KMS-11 (cell line): ENCODE results near the gene BRCA1.

Experiments used
- H2AFZ ChIP-seq: fragments of 200-600 bp; sonication (generic); 2 replicates; pipeline ENCODE4 v1.6.1; 2016; ENCODE audit warnings: antibody characterized with exemption, mixed run types, low read depth
- H3K27ac ChIP-seq: fragments of 200-600 bp; sonication (generic); 2 replicates; pipeline ENCODE4 v1.6.1; 2016; ENCODE audit warnings: mild to moderate bottlenecking, mixed run types
- H3K27me3 ChIP-seq: fragments of 200-600 bp; sonication (generic); 2 replicates; pipeline ENCODE4 v1.6.1; 2017; ENCODE audit warnings: mild to moderate bottlenecking, low read depth, mixed run types, moderate library complexity; ENCODE audit not compliant: insufficient read depth
- H3K36me3 ChIP-seq: fragments of 200-600 bp; sonication (generic); 2 replicates; pipeline ENCODE4 v1.6.1; 2017; ENCODE audit warnings: mild to moderate bottlenecking, mixed run types; ENCODE audit not compliant: insufficient read depth
- H3K4me1 ChIP-seq: fragments of 200-600 bp; sonication (generic); 2 replicates; pipeline ENCODE4 v1.6.1; 2016; ENCODE audit warnings: mild to moderate bottlenecking, low read depth, mixed run types; ENCODE audit not compliant: poor library complexity, severe bottlenecking
- H3K4me2 ChIP-seq: fragments of 200-600 bp; sonication (generic); 2 replicates; pipeline ENCODE4 v1.7.0; 2016; ENCODE audit warnings: mild to moderate bottlenecking, mixed run types
- H3K4me3 ChIP-seq: fragments of 200-600 bp; sonication (generic); IDR thresholded peaks from 2 replicates; pipeline ENCODE4 v1.6.1; 2017; ENCODE audit warnings: low read depth, low read length, mixed read lengths; ENCODE audit not compliant: insufficient read depth
- H3K79me2 ChIP-seq: fragments of 200-600 bp; sonication (generic); 2 replicates; pipeline ENCODE4 v1.6.1; 2016; ENCODE audit warnings: low read depth, mixed run types; ENCODE audit not compliant: insufficient read depth
- H3K9ac ChIP-seq: fragments of 200-600 bp; sonication (generic); 2 replicates; pipeline ENCODE4 v1.6.1; 2016; ENCODE audit warnings: mild to moderate bottlenecking, mixed run types
- H4K20me1 ChIP-seq: fragments of 200-600 bp; sonication (generic); 2 replicates; pipeline ENCODE4 v1.6.1; 2016; ENCODE audit warnings: mild to moderate bottlenecking, mixed run types; ENCODE audit not compliant: insufficient read depth
- TF ChIP-seq, protein P1 (sequence below): fragments of 200-600 bp; sonication (generic); conservative IDR thresholded peaks from 2 replicates; pipeline ENCODE4 v1.6.1; 2017; ENCODE audit warnings: low read depth, mild to moderate bottlenecking, antibody characterized with exemption, low read length, moderate library complexity, mixed read lengths

The BRCA1 gene

DNA sequence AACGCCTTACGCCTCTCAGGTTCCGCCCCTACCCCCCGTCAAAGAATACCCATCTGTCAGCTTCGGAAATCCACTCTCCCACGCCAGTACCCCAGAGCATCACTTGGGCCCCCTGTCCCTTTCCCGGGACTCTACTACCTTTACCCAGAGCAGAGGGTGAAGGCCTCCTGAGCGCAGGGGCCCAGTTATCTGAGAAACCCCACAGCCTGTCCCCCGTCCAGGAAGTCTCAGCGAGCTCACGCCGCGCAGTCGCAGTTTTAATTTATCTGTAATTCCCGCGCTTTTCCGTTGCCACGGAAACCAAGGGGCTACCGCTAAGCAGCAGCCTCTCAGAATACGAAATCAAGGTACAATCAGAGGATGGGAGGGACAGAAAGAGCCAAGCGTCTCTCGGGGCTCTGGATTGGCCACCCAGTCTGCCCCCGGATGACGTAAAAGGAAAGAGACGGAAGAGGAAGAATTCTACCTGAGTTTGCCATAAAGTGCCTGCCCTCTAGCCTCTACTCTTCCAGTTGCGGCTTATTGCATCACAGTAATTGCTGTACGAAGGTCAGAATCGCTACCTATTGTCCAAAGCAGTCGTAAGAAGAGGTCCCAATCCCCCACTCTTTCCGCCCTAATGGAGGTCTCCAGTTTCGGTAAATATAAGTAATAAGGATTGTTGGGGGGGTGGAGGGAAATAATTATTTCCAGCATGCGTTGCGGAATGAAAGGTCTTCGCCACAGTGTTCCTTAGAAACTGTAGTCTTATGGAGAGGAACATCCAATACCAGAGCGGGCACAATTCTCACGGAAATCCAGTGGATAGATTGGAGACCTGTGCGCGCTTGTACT, at the start of gene BRCA1:
Gene BRCA1, minus strand, starts transcription at position 232 of the 834 bp plus-strand sequence. CDS start 1,268 bp downstream, outside the sequence.
- Histone ChIP-seq H4K20me1 (no peaks in the 10 kb centered on the region), H3K27ac (peak within 1 kb of the TSS; percentile 90), H3K4me1 (peaks cover 14% of the 10 kb centered on the region), H3K79me2 (peaks cover 25% of the 10 kb centered on the region), H3K4me2 (peak within 1 kb of the TSS; percentile 83), H2AFZ (peak within 1 kb of the TSS; percentile 69), H3K9ac (peak within 1 kb of the TSS; percentile 94), H3K27me3 (no peaks in the 10 kb centered on the region), H3K36me3 (no peaks in the 10 kb centered on the region), H3K4me3 (no peak within 1 kb of the TSS)
- TF ChIP-seq, protein P1, sequence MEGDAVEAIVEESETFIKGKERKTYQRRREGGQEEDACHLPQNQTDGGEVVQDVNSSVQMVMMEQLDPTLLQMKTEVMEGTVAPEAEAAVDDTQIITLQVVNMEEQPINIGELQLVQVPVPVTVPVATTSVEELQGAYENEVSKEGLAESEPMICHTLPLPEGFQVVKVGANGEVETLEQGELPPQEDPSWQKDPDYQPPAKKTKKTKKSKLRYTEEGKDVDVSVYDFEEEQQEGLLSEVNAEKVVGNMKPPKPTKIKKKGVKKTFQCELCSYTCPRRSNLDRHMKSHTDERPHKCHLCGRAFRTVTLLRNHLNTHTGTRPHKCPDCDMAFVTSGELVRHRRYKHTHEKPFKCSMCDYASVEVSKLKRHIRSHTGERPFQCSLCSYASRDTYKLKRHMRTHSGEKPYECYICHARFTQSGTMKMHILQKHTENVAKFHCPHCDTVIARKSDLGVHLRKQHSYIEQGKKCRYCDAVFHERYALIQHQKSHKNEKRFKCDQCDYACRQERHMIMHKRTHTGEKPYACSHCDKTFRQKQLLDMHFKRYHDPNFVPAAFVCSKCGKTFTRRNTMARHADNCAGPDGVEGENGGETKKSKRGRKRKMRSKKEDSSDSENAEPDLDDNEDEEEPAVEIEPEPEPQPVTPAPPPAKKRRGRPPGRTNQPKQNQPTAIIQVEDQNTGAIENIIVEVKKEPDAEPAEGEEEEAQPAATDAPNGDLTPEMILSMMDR, result no peak

DNA sequence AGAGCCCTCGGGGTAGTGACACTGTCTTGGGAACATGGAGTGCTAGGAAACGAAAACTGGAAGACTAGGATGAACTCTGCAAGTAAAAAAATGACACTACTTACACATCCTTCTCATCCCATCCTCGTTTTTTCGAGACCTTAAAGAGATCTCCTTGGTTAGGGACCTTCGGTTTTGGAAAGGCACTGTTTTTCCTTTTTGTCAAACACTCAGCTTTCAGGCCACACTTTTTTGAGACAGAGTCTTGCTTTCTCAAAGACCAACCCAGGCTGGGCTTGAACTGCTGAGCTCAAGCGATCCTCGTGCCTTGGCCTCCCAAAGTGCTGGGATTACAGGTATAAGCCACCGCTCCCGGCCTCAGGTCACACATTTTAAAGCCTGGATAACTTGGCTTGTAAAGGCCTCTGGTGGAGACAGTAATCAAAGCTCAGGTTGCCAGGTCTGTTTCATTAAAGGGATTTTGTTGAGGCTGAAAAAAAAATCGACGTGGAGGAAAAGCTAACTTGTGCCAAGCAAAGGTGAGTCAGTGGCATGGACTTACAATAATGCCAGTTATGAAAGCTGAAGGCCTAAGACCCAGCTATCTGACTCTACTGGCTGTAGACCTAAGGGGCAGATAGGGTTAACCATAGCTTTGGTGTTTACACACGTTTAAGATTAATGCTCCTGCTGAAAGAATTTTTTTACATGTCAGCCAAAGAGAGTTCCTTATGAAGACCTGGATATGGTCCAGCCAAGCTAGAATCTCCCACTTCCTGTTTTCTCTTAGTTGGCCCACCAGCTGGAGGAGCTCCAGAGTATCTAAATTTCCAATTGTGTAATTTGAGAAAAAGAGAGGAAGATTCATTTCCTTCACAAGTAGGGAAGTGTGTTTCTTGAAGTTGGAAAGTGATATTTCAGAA, 46.7 kb upstream of the BRCA1 start:
- Histone ChIP-seq H3K4me3 (no peak overlapping the region), H3K36me3 (no peaks in the 10 kb centered on the region), H3K4me2 (peak overlapping the region; percentile 76), H4K20me1 (no peaks in the 10 kb centered on the region), H3K27me3 (no peaks in the 10 kb centered on the region), H3K79me2 (peaks cover 47% of the 10 kb centered on the region), H3K9ac (peak overlapping the region; percentile 85), H3K4me1 (peaks cover 45% of the 10 kb centered on the region), H2AFZ (peak overlapping the region; percentile 68; the same call in 1 of the 2 replicates), H3K27ac (peak overlapping the region; percentile 86)
- TF ChIP-seq, protein P1, result no peak

DNA sequence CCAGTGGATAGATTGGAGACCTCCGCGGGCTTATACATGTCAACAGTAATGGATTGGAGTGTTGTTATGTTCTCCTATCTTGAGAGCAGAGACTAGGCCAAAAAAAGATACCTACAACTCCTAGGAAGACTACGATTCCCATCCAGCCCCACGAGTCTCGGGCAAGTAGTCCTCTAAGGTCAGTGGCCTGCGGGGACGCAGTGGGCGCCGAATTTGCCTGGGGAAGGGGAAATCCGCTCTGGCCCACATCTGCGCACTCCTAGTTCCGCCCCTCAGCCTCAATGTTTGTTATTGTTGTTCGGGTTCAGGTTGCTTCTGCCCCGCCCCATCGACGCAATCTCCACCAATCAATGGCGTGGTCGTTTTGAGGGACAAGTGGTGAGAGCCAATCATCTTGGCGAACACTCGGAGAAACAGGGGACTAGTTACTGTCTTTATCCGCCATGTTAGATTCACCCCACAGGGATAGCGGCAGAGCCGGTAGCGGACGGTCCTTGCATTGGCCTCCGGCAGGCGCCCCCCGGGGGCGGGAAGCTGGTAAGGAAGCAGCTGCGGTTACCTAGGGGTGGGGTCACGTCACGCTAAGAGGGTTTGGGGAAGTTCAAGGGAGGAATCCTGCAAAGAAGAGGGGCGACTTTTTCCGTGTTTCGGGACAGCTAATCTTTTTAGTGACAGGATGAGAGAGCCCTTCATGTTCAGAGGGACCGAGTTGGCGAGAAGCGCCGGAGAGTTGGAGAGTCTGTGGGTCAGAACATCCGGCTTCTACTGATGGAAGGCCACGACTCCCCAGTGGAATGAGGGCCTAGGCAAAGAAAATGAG, 45.8 kb upstream of the BRCA1 start, which contains the start of gene NBR1:
Gene NBR1, plus strand, starts transcription at position 449 of the 820 bp plus-strand sequence. CDS start 4,586 bp downstream, outside the sequence.
- Histone ChIP-seq H2AFZ (peak within 1 kb of the TSS; percentile 68), H4K20me1 (no peaks in the 10 kb centered on the region), H3K4me2 (peak within 1 kb of the TSS; percentile 88), H3K27me3 (no peaks in the 10 kb centered on the region), H3K79me2 (peaks cover 47% of the 10 kb centered on the region), H3K36me3 (no peaks in the 10 kb centered on the region), H3K4me3 (no peak within 1 kb of the TSS), H3K4me1 (peaks cover 39% of the 10 kb centered on the region), H3K9ac (peak within 1 kb of the TSS; percentile 85), H3K27ac (peak within 1 kb of the TSS; percentile 86)
- TF ChIP-seq, protein P1, result no peak; the same call in 1 of the 2 replicates
